BLaER1 (cell line): ENCODE data around the gene OR2A5.
"Not testable (repeated sequence)": the region's sequence is repeated elsewhere in the genome, so short reads cannot be mapped to it uniquely, and the experiment has no call there.

Experiments used
- H3K27ac ChIP-seq: shearing (Covaris generic); formaldehyde crosslinking; 2 replicates; pipeline ENCODE4 v1.8.1; 2022
- H3K27me3 ChIP-seq: shearing (Covaris generic); formaldehyde crosslinking; 2 replicates; pipeline ENCODE4 v1.8.1; 2022
- H3K36me3 ChIP-seq: shearing (Covaris generic); formaldehyde crosslinking; 2 replicates; pipeline ENCODE4 v1.8.1; 2022
- H3K4me1 ChIP-seq: shearing (Covaris generic); formaldehyde crosslinking; 2 replicates; pipeline ENCODE4 v1.8.1; 2022
- H3K4me2 ChIP-seq: shearing (Covaris generic); formaldehyde crosslinking; 2 replicates; pipeline ENCODE4 v1.8.1; 2022
- H3K4me3 ChIP-seq: shearing (Covaris generic); formaldehyde crosslinking; 2 replicates; pipeline ENCODE4 v1.8.1; 2022
- H3K9ac ChIP-seq: shearing (Covaris generic); formaldehyde crosslinking; 2 replicates; pipeline ENCODE4 v1.8.1; 2022
- H3K9me3 ChIP-seq: shearing (Covaris generic); formaldehyde crosslinking; 2 replicates; pipeline ENCODE4 v1.8.1; 2022
- H4K20me1 ChIP-seq: shearing (Covaris generic); formaldehyde crosslinking; 2 replicates; pipeline ENCODE4 v1.8.1; 2022
- Cebpa-rat ChIP-seq: shearing (Covaris generic); IDR thresholded peaks from 2 replicates; pipeline ENCODE4 v1.8.1; 2022

Gene OR2A5

GRCh38 chr7:144032516-144032915 lies 16.2 kb upstream of the OR2A5 start:
- no peaks in the 10 kb centered on the region for H4K20me1 ChIP-seq
- H3K36me3 ChIP-seq = no peaks in the 10 kb centered on the region
- no peak for TF ChIP-seq Cebpa-rat
- H3K4me3 ChIP-seq = no peak overlapping the region
- H3K27me3 ChIP-seq = no peaks in the 10 kb centered on the region
- H3K9me3 ChIP-seq = no peaks in the 10 kb centered on the region
- H3K27ac ChIP-seq = no peak overlapping the region
- no peak overlapping the region for H3K4me2 ChIP-seq
- H3K9ac ChIP-seq = no peak overlapping the region
- H3K4me1 ChIP-seq = no peaks in the 10 kb centered on the region

- Histone ChIP-seq H3K4me1 (no peaks in the 10 kb centered on the region), H3K4me2 (no peak overlapping the region), H3K27me3 (no peaks in the 10 kb centered on the region), H3K9me3 (no peaks in the 10 kb centered on the region), H3K36me3 (no peaks in the 10 kb centered on the region), H3K9ac (no peak overlapping the region), H3K4me3 (no peak overlapping the region), H3K27ac (no peak overlapping the region), H4K20me1 (no peaks in the 10 kb centered on the region)
- no peak for TF ChIP-seq Cebpa-rat
These were observed 15.6 kb upstream of the OR2A5 start for GRCh38 chr7:144032985-144033709.

GRCh38 chr7:144035385-144035784 lies 13.4 kb upstream of the OR2A5 start:
- Histone ChIP-seq H3K4me3 (no peak overlapping the region), H3K9ac (no peak overlapping the region), H3K27ac (no peak overlapping the region), H3K27me3 (no peaks in the 10 kb centered on the region), H3K36me3 (no peaks in the 10 kb centered on the region), H3K9me3 (no peaks in the 10 kb centered on the region), H3K4me2 (no peak overlapping the region), H3K4me1 (no peaks in the 10 kb centered on the region), H4K20me1 (no peaks in the 10 kb centered on the region)
- TF ChIP-seq Cebpa-rat = no peak

GRCh38 chr7:144036302-144036885 lies 12.4 kb upstream of the OR2A5 start:
- TF ChIP-seq Cebpa-rat = no peak
- Histone ChIP-seq H3K9me3 (no peaks in the 10 kb centered on the region), H3K27me3 (no peaks in the 10 kb centered on the region), H3K4me2 (no peak overlapping the region), H3K4me3 (no peak overlapping the region), H3K4me1 (no peaks in the 10 kb centered on the region), H3K9ac (no peak overlapping the region), H3K27ac (no peak overlapping the region), H3K36me3 (no peaks in the 10 kb centered on the region), H4K20me1 (no peaks in the 10 kb centered on the region)

- Histone ChIP-seq H3K9me3 (no peaks in the 10 kb centered on the region), H4K20me1 (no peaks in the 10 kb centered on the region), H3K4me1 (no peaks in the 10 kb centered on the region)
These were observed 11.2 kb upstream of the OR2A5 start for GRCh38 chr7:144037414-144038035.

GRCh38 chr7:144038887-144039286 lies 9.9 kb upstream of the OR2A5 start:
- Histone ChIP-seq H3K4me1 (no peaks in the 10 kb centered on the region), H3K4me3 (no peak overlapping the region), H3K9me3 (no peaks in the 10 kb centered on the region), H4K20me1 (no peaks in the 10 kb centered on the region), H3K9ac (no peak overlapping the region), H3K27me3 (no peaks in the 10 kb centered on the region), H3K36me3 (no peaks in the 10 kb centered on the region), H3K27ac (no peak overlapping the region), H3K4me2 (no peak overlapping the region)
- TF ChIP-seq Cebpa-rat = no peak

More at GRCh38 chr7:144037414-144038035, 11.2 kb upstream of the OR2A5 start:
- Histone ChIP-seq H3K27ac (no peak overlapping the region), H3K4me2 (no peak overlapping the region), H3K9ac (no peak overlapping the region), H3K36me3 (no peaks in the 10 kb centered on the region), H3K4me3 (no peak overlapping the region), H3K27me3 (no peaks in the 10 kb centered on the region)
- TF ChIP-seq Cebpa-rat = no peak

GRCh38 chr7:144049491-144049890 lies 743 bp downstream of the OR2A5 start:
- H3K27ac ChIP-seq = no peak overlapping the region

GRCh38 chr7:144050093-144050492 lies 1.3 kb downstream of the OR2A5 start:
- H3K4me1 ChIP-seq = no peaks in the 10 kb centered on the region
- no peaks in the 10 kb centered on the region for H3K36me3 ChIP-seq
- no peak overlapping the region for H3K4me3 ChIP-seq
- no peak for TF ChIP-seq Cebpa-rat
- H3K4me2 ChIP-seq = no peak overlapping the region
- no peaks in the 10 kb centered on the region for H3K27me3 ChIP-seq
- H4K20me1 ChIP-seq = no peaks in the 10 kb centered on the region
- H3K9ac ChIP-seq = no peak overlapping the region
- no peak overlapping the region for H3K27ac ChIP-seq
- no peaks in the 10 kb centered on the region for H3K9me3 ChIP-seq

More at GRCh38 chr7:144049491-144049890, 743 bp downstream of the OR2A5 start:
- Histone ChIP-seq H4K20me1 (no peaks in the 10 kb centered on the region), H3K4me2 (no peak overlapping the region), H3K4me1 (no peaks in the 10 kb centered on the region), H3K36me3 (no peaks in the 10 kb centered on the region), H3K9ac (no peak overlapping the region), H3K9me3 (no peaks in the 10 kb centered on the region), H3K27me3 (no peaks in the 10 kb centered on the region), H3K4me3 (no peak overlapping the region)
- TF ChIP-seq Cebpa-rat = no peak

- not testable (repeated sequence) for H3K27me3 ChIP-seq, H3K4me2 ChIP-seq, H3K9ac ChIP-seq, H3K36me3 ChIP-seq, H3K27ac ChIP-seq, H3K9me3 ChIP-seq, H3K4me3 ChIP-seq, H4K20me1 ChIP-seq, H3K4me1 ChIP-seq
These were observed 2.1 kb downstream of the OR2A5 start for GRCh38 chr7:144050884-144051283.

- H3K27ac ChIP-seq = no peak overlapping the region
- no peaks in the 10 kb centered on the region for H3K27me3 ChIP-seq
- H3K36me3 ChIP-seq = no peaks in the 10 kb centered on the region
- H3K4me2 ChIP-seq = no peak overlapping the region
- TF ChIP-seq Cebpa-rat = no peak
- no peak overlapping the region for H3K9ac ChIP-seq
- no peaks in the 10 kb centered on the region for H3K4me1 ChIP-seq
- no peak overlapping the region for H3K4me3 ChIP-seq
- no peaks in the 10 kb centered on the region for H4K20me1 ChIP-seq
- peaks cover 7% of the 10 kb centered on the region; the same call in 1 of the 2 replicates for H3K9me3 ChIP-seq
These were observed 9.2 kb downstream of the OR2A5 start for GRCh38 chr7:144057954-144058353.
